KOPT-K1 (cell line): ENCODE results near the gene SIPA1.
"Not testable (repeated sequence)": the region's sequence is repeated elsewhere in the genome, so short reads cannot be mapped to it uniquely, and the experiment has no call there.

Experiments used
- H3K27ac ChIP-seq: fragments of 200-600 bp; sonication (generic); 2 replicates; pipeline ENCODE4 v1.5.1; 2016; ENCODE audit warnings: antibody characterized with exemption, mild to moderate bottlenecking, low read depth, low read length; ENCODE audit not compliant: poor library complexity, severe bottlenecking
- H3K36me3 ChIP-seq: fragments of 200-600 bp; sonication (generic); 2 replicates; pipeline ENCODE4 v1.5.1; 2017; ENCODE audit warnings: antibody characterized with exemption, mild to moderate bottlenecking, low read length, moderate library complexity; ENCODE audit not compliant: insufficient read depth
- H3K9me3 ChIP-seq: fragments of 200-600 bp; sonication (generic); 2 replicates; pipeline ENCODE4 v1.5.1; 2017; ENCODE audit warnings: antibody characterized with exemption, low read length, mild to moderate bottlenecking; ENCODE audit not compliant: insufficient read depth, poor library complexity, severe bottlenecking

The SIPA1 gene

GRCh38 chr11:65653229-65654225, 15.6 kb downstream of the SIPA1 start:
- H3K27ac ChIP-seq = peak overlapping the region; percentile 72
- H3K36me3 ChIP-seq = peaks cover 50% of the 10 kb centered on the region
- no peaks in the 10 kb centered on the region for H3K9me3 ChIP-seq

DNA sequence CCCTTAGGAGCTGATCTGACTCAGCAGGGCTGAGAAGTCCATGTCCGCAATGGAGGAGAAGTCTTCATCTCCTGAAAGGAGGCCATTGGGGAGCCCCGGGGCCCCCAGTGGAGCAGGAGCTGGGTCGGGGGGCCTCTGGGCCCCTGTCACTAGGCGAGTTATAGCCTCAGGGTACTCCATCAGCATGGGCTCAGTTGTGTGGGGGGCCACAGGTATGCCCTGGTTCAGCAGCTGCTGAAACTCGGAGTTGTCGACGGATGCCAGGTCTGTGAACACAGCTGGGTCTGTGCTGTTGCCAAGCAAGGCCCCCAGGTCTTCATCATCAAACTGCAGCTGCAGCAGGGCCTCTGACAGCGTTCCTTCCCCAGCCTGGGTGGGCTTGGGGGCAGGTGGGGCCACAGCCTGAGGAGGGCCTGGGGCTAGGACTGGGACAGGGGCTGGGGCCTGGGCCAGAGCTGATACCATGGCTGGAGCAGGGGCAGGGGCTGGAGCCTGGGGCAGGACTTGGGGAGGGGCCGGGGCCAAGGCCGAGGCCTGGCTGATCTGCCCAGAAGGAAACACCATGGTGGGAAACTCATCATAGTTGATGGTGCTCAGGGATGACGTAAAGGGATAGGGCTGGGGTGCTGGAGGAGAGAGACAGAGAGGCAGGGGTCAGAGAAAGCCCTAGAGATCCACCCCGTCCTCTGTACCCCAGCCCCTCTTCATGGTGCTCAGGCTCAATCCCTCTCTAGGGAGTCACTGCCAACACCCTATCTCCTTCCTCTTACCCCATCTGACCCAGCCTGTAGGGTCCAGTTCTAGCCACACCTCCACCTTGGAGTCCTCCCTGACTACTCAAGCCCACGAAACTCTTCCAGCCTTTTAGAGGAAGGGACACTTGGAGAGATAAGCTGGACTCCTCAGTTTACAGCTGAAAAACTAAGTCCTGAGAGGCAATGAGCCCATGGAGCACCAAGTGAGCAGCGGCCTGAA, 16.8 kb downstream of the SIPA1 start:
- H3K27ac ChIP-seq = no peak overlapping the region
- H3K9me3 ChIP-seq = no peaks in the 10 kb centered on the region
- H3K36me3 ChIP-seq = peaks cover 61% of the 10 kb centered on the region

DNA sequence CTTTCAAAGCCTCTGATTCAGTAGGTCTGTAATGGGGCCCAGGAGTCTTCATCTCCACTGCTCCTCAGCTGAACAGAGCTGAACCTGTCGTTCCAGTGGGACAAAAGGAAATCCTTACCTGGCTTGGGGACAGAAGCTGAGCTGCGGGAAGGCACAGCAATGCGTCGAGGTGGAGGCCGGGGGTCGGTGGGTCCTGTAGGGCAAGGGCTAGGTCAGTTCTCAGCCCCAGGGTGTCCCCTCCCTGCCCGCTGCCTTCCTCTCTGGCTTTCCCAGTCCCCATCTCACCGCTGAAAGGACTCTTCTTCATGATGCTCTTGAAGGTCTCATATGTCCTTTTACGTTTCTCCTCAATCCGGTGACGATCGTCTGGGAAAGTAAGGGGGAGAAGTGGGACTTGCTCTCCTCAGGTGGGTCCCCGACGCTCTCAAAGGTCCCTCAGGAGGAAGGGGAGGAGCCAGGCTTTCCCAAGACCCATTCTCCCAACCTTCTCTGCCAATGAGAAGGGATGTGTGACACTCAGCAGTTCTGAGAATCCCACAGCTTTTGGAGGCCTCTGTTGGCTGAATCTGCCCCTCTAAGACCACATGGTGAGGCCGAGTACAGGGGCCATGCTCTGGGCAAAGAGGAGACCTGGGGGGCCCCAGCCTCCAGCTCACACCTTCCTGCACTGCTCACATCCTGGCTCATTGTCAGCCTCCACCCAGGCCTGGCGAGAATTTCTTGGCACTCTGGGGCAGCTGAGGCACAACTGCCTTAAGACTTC, 17.9 kb downstream of the SIPA1 start:
- H3K27ac ChIP-seq = no peak overlapping the region

DNA sequence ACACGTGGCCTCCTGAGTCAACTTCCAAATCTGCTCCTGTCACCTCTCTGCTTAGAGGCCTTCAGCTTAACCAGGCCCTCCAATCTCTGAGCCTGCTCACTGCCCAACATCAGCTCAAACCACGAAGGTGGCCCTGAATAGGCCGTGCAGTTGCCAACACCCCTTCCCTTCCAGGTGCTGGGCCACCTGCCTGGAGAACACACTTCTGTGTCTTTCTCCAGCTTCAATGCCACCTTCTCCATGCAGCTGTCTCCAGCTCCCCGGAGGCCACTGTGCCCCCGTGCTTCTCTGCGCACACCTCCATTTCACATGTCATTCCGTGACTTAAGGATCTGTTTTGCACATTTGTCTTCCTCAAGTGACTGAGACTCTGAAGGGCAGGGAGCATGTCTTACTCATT, 19.5 kb downstream of the SIPA1 start:
- peaks cover 80% of the 10 kb centered on the region for H3K36me3 ChIP-seq
- H3K9me3 ChIP-seq = no peaks in the 10 kb centered on the region
- no peak overlapping the region for H3K27ac ChIP-seq

More for the DNA sequence above, 17.9 kb downstream of the SIPA1 start:
- Histone ChIP-seq H3K36me3 (peaks cover 71% of the 10 kb centered on the region), H3K9me3 (no peaks in the 10 kb centered on the region)

GRCh38 chr11:65658174-65659021, 20.5 kb downstream of the SIPA1 start:
- H3K27ac ChIP-seq = no peak overlapping the region
- H3K9me3 ChIP-seq = no peaks in the 10 kb centered on the region
- peaks cover 80% of the 10 kb centered on the region for H3K36me3 ChIP-seq

DNA sequence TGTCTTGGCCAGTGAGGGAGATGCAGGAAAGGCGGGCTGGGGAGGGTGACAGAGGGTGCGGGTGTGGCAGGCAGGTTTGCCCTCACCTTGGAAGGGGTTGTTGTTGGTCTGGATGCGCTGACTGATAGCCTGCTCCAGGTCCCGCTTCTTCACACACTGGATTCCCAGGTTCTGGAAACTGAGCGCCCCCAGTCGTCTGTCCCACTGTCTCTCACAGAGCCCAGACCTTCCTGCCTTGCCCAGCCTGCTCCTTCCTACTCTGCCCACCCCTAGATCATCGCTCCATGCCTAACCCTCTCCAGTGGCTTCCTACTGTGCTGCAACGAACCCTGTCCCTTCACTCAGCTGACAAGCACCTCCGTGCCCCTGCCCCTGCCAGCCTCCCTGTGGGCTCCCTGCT, 22.1 kb downstream of the SIPA1 start:
- Histone ChIP-seq H3K36me3 (peaks cover 65% of the 10 kb centered on the region), H3K9me3 (no peaks in the 10 kb centered on the region), H3K27ac (no peak overlapping the region)

DNA sequence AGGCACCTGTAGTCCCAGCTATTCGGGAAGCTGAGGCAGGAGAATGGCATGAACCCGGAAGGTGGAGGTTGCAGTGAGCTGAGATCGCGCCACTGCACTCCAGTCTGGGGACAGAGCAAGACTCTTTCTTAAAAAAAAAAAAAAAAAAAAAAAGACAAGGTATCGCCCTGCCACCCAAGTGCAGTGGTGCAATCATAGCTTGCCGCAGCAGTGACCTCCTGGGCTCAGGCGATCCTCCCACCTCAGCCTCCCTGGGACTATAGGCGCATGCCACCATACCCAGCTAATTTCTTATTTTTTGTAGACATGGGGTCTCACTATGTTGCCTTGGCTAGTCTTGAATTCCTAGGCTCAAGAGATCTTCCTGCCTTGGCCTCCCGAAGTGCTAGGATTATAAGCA, 23.0 kb downstream of the SIPA1 start:
- peaks cover 57% of the 10 kb centered on the region for H3K36me3 ChIP-seq
- H3K9me3 ChIP-seq, H3K27ac ChIP-seq: not testable (repeated sequence)

GRCh38 chr11:65661599-65662246, 23.8 kb downstream of the SIPA1 start:
- H3K9me3 ChIP-seq = no peaks in the 10 kb centered on the region
- peak overlapping the region; percentile 88 for H3K27ac ChIP-seq
- peaks cover 49% of the 10 kb centered on the region for H3K36me3 ChIP-seq

DNA sequence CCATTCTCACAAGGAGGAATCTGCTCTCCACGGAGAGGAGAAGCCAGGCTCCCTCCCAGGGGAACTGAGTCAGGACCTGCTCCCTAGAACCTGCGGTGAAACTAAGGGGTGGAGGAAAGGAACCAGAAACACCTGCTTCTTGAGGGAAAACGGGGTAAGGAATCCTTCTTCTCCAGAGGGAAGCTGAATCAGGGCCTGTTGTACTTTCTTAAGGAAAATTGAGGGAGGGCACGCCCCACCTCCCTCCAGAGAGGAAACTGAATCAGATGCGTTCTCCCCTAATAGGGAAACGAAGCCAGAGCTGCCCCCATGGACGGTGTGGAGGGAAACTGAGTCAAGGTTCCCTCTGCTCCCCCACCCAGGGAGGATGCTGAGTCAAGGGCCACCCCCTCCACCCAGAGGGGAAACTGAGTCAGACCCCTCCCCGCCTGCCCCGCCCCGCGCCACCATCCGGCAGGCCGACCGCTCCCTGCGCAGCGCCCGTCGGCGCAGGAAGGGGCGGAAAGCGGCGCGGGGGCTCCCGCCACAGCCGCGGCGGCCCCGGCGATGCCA, 24.4 kb downstream of the SIPA1 start:
- Histone ChIP-seq H3K9me3 (no peaks in the 10 kb centered on the region), H3K27ac (peak overlapping the region; percentile 88), H3K36me3 (peaks cover 43% of the 10 kb centered on the region)

DNA sequence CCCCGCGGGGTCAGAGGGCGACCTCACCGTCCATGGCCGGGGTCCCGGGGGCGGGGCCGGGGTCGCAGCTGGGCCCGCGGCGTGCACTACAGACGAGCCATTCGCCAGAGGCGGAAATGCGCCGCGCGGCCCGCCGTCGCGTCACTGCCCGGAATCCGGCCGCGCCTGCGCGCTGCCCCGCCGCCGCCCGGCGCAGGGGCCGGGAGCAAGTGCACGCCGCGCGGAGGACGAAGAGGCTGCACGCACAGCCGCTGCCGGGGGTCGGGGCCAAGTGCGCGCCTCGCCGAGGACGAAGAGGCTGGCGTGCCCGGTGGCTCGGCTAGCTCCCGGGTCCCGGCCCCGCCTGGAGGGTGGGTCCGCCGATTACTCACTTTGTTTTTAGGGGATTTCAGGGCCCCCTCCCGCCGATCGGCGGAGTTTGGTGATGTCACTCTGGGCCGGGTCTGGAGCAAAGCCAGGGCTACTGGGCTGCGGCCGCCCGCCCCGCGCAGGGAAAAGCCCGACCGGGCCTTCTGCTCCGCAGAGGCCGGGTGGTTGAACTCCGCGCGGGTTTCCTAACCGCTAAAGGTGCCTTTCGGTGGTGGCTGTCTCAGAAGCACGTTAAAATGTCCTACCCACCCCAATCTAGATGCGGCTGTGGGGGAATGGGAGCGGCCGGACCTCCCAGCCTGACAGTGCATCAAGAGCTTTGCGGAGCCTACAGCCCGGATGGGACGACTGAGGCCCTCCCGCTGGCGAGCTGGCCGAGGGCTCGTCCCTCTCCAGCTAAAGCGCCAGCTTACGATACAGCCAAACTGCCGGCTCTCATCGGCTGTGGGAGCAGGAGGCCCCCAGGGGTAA, 25.1 kb downstream of the SIPA1 start, which contains the start of gene RELA:
Gene RELA, minus strand, starts transcription at position 118 of the 840 bp plus-strand sequence. Its CDS starts 84 bp downstream, at position 34.
- Histone ChIP-seq H3K27ac (peak within 1 kb of the TSS; percentile 88), H3K36me3 (peaks cover 36% of the 10 kb centered on the region), H3K9me3 (no peaks in the 10 kb centered on the region)

DNA sequence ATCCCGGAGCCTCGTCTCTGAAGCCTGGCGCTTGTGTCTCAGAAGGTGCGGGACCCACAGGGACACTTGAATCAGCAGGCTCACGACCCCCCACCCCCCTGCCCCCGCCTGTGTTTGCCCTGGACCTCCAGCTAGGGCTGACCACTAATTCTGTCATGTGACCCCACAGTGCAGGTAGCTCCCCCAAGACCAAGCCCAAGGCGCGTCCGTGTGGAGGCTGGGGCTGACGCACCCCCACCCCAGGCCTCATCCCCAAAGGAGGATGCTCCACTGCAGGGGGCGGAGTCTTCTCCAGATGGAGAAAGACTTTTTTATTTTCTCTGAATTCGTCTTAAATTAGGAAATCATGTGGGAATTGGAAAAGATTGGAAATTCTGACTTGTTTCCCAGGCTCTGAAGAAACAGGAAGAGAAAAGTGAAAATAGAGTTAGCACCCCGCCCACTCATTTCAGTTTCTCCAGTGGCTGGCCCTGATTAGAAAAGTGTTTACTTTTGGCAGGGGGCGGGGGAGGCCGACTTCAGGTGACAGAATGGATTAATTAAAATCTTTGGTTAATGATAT, 25.8 kb downstream of the SIPA1 start:
- peaks cover 29% of the 10 kb centered on the region for H3K36me3 ChIP-seq
- H3K27ac ChIP-seq = peak overlapping the region; percentile 88
- no peaks in the 10 kb centered on the region for H3K9me3 ChIP-seq

GRCh38 chr11:65672180-65672860, 34.4 kb downstream of the SIPA1 start:
- H3K36me3 ChIP-seq = no peaks in the 10 kb centered on the region
- no peaks in the 10 kb centered on the region for H3K9me3 ChIP-seq
- H3K27ac ChIP-seq = no peak overlapping the region
